G401.6 (cell line): ENCODE data around the gene GRIK2.

Experiments
- FAIRE-seq: peaks from 2 replicates; lab custom pipeline; 2012; peaks lifted over from hg19 to GRCh38; lab: Jason Lieb, UNC

GRIK2 gene

GRCh38 chr6:101722471-101722870, 329.0 kb downstream of the GRIK2 start:
- FAIRE-seq: no peak

- FAIRE-seq: no peak
Measured at GRCh38 chr6:101722991-101723579, 329.6 kb downstream of the GRIK2 start.

- FAIRE-seq: no peak
Measured at GRCh38 chr6:101728388-101728787, 334.9 kb downstream of the GRIK2 start.

GRCh38 chr6:101728956-101729355, 335.4 kb downstream of the GRIK2 start:
- no peak for FAIRE-seq

GRCh38 chr6:101730954-101731353, 337.4 kb downstream of the GRIK2 start:
- no peak for FAIRE-seq

- FAIRE-seq: no peak
Measured at GRCh38 chr6:101733899-101734298, 340.4 kb downstream of the GRIK2 start.

GRCh38 chr6:101738481-101738880, 345.0 kb downstream of the GRIK2 start:
- FAIRE-seq: no peak

GRCh38 chr6:101740631-101741030, 347.1 kb downstream of the GRIK2 start:
- FAIRE-seq: no peak

- no peak for FAIRE-seq
Measured at GRCh38 chr6:101741474-101742171, 348.1 kb downstream of the GRIK2 start.

- FAIRE-seq: no peak
Measured at GRCh38 chr6:101747160-101747559, 353.7 kb downstream of the GRIK2 start.

GRCh38 chr6:101747716-101748115, 354.2 kb downstream of the GRIK2 start:
- FAIRE-seq: no peak

GRCh38 chr6:101755931-101756330, 362.4 kb downstream of the GRIK2 start:
- no peak for FAIRE-seq

- no peak for FAIRE-seq
Measured at GRCh38 chr6:101758368-101758767, 364.9 kb downstream of the GRIK2 start.

- FAIRE-seq: no peak
Measured at GRCh38 chr6:101760843-101761621, 367.5 kb downstream of the GRIK2 start.

- no peak for FAIRE-seq
Measured at GRCh38 chr6:101762851-101763250, 369.3 kb downstream of the GRIK2 start.

- FAIRE-seq: no peak
Measured at GRCh38 chr6:101765281-101765680, 371.8 kb downstream of the GRIK2 start.

- FAIRE-seq: no peak
Measured at GRCh38 chr6:101770116-101770515, 376.6 kb downstream of the GRIK2 start.

GRCh38 chr6:101776919-101777350, 383.4 kb downstream of the GRIK2 start:
- FAIRE-seq: no peak

GRCh38 chr6:101777646-101778045, 384.1 kb downstream of the GRIK2 start:
- FAIRE-seq: no peak

GRCh38 chr6:101779051-101779844, 385.7 kb downstream of the GRIK2 start:
- FAIRE-seq: no peak

GRCh38 chr6:101783287-101783686, 389.8 kb downstream of the GRIK2 start:
- no peak for FAIRE-seq

GRCh38 chr6:101784094-101784493, 390.6 kb downstream of the GRIK2 start:
- FAIRE-seq: no peak

GRCh38 chr6:101799531-101799930, 406.0 kb downstream of the GRIK2 start:
- no peak for FAIRE-seq
